HG03354 (cell line): Measurements from ENCODE around the gene MRPS12.

Source experiments
- ATAC-seq: cut with Tn5 transposase; IDR thresholded peaks from one replicate; pipeline ENCODE4 v1.9.1; 2021; ENCODE audit warnings: mild to moderate bottlenecking; ENCODE audit not compliant: unreplicated experiment, poor library complexity, severe bottlenecking

MRPS12 gene

GRCh38 chr19:38908911-38909310, 21.8 kb upstream of the MRPS12 start:
- ATAC-seq: no peak

GRCh38 chr19:38910488-38910887, 20.3 kb upstream of the MRPS12 start:
- ATAC-seq: no peak

GRCh38 chr19:38911388-38912001, 19.2 kb upstream of the MRPS12 start:
- ATAC-seq: no peak

- no peak for ATAC-seq
Observed at GRCh38 chr19:38912600-38913514, 17.9 kb upstream of the MRPS12 start.

GRCh38 chr19:38913958-38914357, 16.8 kb upstream of the MRPS12 start:
- no peak for ATAC-seq

- ATAC-seq: no peak
Observed at GRCh38 chr19:38915329-38916321, 15.1 kb upstream of the MRPS12 start.

GRCh38 chr19:38917516-38917915, 13.2 kb upstream of the MRPS12 start:
- no peak for ATAC-seq

- ATAC-seq: no peak
Observed at GRCh38 chr19:38917921-38918491, 12.7 kb upstream of the MRPS12 start.

- no peak for ATAC-seq
Observed at GRCh38 chr19:38918526-38918925, 12.2 kb upstream of the MRPS12 start.

- no peak for ATAC-seq
Observed at GRCh38 chr19:38919837-38920601, 10.7 kb upstream of the MRPS12 start.

GRCh38 chr19:38920602-38921419, 9.9 kb upstream of the MRPS12 start:
- ATAC-seq: no peak

- no peak for ATAC-seq
Observed at GRCh38 chr19:38921420-38922274, 9.1 kb upstream of the MRPS12 start.

- ATAC-seq: no peak
Observed at GRCh38 chr19:38922482-38922881, 8.3 kb upstream of the MRPS12 start.

GRCh38 chr19:38924388-38924787, 6.4 kb upstream of the MRPS12 start:
- no peak for ATAC-seq

- no peak for ATAC-seq
Observed at GRCh38 chr19:38928391-38929001, 2.2 kb upstream of the MRPS12 start.

GRCh38 chr19:38929929-38930775, 592 bp upstream of the MRPS12 start, which contains the start of gene SARS2:
Gene SARS2 (minus strand): TSS chr19:38930763. CDS start chr19:38930736, 27 bp downstream.
- peak; percentile 75 for ATAC-seq
